Measurements from ENCODE around the gene OR8B2.

DNA sequence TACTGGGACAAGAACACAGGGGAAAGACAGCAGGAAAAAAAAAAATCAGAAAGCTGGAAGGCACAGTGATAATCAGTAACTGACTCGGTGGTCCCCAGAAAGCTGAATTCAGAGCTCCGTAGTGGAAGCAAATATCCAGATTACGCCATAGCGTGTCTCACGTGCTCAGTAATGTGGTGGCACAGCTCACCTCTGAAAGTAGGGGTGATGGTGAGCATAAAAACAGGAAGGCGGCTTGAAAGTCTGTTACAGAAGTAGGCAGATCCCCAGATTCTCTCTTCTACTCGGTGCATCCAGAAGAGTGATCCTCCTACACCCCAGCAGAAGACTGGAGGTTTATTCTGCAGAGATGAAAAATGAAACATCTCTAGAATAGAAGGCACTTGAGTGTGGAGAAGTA is 25.6 kb upstream of the OR8B2 start:
- TF ChIP-seq, protein P1, sequence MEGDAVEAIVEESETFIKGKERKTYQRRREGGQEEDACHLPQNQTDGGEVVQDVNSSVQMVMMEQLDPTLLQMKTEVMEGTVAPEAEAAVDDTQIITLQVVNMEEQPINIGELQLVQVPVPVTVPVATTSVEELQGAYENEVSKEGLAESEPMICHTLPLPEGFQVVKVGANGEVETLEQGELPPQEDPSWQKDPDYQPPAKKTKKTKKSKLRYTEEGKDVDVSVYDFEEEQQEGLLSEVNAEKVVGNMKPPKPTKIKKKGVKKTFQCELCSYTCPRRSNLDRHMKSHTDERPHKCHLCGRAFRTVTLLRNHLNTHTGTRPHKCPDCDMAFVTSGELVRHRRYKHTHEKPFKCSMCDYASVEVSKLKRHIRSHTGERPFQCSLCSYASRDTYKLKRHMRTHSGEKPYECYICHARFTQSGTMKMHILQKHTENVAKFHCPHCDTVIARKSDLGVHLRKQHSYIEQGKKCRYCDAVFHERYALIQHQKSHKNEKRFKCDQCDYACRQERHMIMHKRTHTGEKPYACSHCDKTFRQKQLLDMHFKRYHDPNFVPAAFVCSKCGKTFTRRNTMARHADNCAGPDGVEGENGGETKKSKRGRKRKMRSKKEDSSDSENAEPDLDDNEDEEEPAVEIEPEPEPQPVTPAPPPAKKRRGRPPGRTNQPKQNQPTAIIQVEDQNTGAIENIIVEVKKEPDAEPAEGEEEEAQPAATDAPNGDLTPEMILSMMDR (conservative IDR thresholded peaks at IDR 0.05): no peak
- TF ChIP-seq EZH2 (IDR thresholded peaks at IDR 0.05; ENCODE audit: low read depth): no peak

Data from PC-9 (cell line).